ENCODE measurements around the gene ADAMTS6. TPM values are rescaled to one million over a fixed set of nuclear protein-coding genes. Genes with fewer than 3 reads are reported as not detected.
A peak's percentile ranks its signal among the peaks of the same experiment; 100 is the strongest.

The ADAMTS6 gene
- total RNA-seq, 4 donors from 2014 or later, result 4.9 to 40.0 (median 7.3) TPM

GRCh38 chr5:65264420-65264819 is 217.3 kb downstream of the ADAMTS6 start:
- no peak for DNase-seq
- no peak overlapping the region for H3K27ac ChIP-seq
- no peaks in the 10 kb centered on the region for H3K27me3 ChIP-seq
- H3K4me3 ChIP-seq, result no peak overlapping the region
- intact Hi-C loops (cut with DNase I; ENCODE audit: low total_unique reads), result no loop called here
- H3K36me3 ChIP-seq, result no peaks in the 10 kb centered on the region
- no peaks in the 10 kb centered on the region for H3K4me1 ChIP-seq
- no peaks in the 10 kb centered on the region for H3K9me3 ChIP-seq
- no peak for TF ChIP-seq POLR2A (IDR thresholded peaks at IDR 0.05)
- no peak for TF ChIP-seq CTCF (IDR thresholded peaks at IDR 0.05)

GRCh38 chr5:65263321-65263720 is 218.4 kb downstream of the ADAMTS6 start:
- H3K27me3 ChIP-seq, result no peaks in the 10 kb centered on the region
- H3K4me3 ChIP-seq, result no peak overlapping the region
- H3K27ac ChIP-seq, result no peak overlapping the region
- H3K9me3 ChIP-seq, result no peaks in the 10 kb centered on the region
- no peaks in the 10 kb centered on the region for H3K4me1 ChIP-seq
- intact Hi-C loops (cut with DNase I; ENCODE audit: low total_unique reads), result no loop called here
- DNase-seq, result no peak
- no peak for TF ChIP-seq POLR2A (IDR thresholded peaks at IDR 0.05)
- no peak for TF ChIP-seq CTCF (IDR thresholded peaks at IDR 0.05)
- no peaks in the 10 kb centered on the region for H3K36me3 ChIP-seq

DNA sequence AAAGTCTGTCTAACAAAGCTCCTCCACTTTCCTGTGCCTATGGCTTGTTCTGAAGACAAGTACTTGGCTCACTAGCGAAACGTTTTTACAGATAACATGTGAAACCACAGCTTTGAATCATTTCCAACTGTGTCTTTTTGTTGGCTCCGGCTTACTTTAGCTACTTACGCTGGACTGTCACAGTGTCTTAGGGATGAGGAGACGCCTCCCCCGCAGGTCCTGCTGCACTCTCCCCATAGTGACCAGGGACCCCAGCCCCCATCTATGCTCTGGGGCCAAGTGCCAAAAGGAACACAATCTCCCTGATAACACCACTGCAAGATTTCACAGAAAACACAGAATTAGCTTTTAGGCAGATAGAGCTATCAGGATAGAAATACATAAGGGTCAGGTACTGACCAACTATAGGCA is 219.1 kb downstream of the ADAMTS6 start:
- Histone ChIP-seq H3K4me3 (no peak overlapping the region), H3K4me1 (no peaks in the 10 kb centered on the region), H3K27me3 (no peaks in the 10 kb centered on the region), H3K9me3 (no peaks in the 10 kb centered on the region), H3K36me3 (no peaks in the 10 kb centered on the region), H3K27ac (no peak overlapping the region)
- intact Hi-C loops (cut with DNase I; ENCODE audit: low total_unique reads), result no loop called here
- no peak for TF ChIP-seq CTCF (IDR thresholded peaks at IDR 0.05)
- peak; percentile 13 to 15 for DNase-seq

- no peaks in the 10 kb centered on the region for H3K9me3 ChIP-seq
- no peaks in the 10 kb centered on the region for H3K27me3 ChIP-seq
- H3K27ac ChIP-seq, result no peak overlapping the region
- DNase-seq, result peak; percentile 29 to 34
- no peaks in the 10 kb centered on the region for H3K4me1 ChIP-seq
- no peaks in the 10 kb centered on the region for H3K36me3 ChIP-seq
- TF ChIP-seq CTCF (IDR thresholded peaks at IDR 0.05) (no peak), POLR2A (IDR thresholded peaks at IDR 0.05) (no peak)
- intact Hi-C loops (cut with DNase I; ENCODE audit: low total_unique reads), result no loop called here
- H3K4me3 ChIP-seq, result no peak overlapping the region
These were observed 219.6 kb downstream of the ADAMTS6 start for GRCh38 chr5:65262096-65262495.

- no peak overlapping the region for H3K27ac ChIP-seq
- H3K4me3 ChIP-seq, result no peak overlapping the region
- DNase-seq, result no peak
- no peaks in the 10 kb centered on the region for H3K4me1 ChIP-seq
- TF ChIP-seq CTCF (IDR thresholded peaks at IDR 0.05) (no peak), POLR2A (IDR thresholded peaks at IDR 0.05) (no peak)
- H3K27me3 ChIP-seq, result no peaks in the 10 kb centered on the region
- intact Hi-C loops (cut with DNase I; ENCODE audit: low total_unique reads), result no loop called here
- no peaks in the 10 kb centered on the region for H3K36me3 ChIP-seq
- no peaks in the 10 kb centered on the region for H3K9me3 ChIP-seq
These were observed 220.2 kb downstream of the ADAMTS6 start for GRCh38 chr5:65261499-65261898.

Measured in uterus (tissue), 4 donors.